K562 (cell line): ENCODE results near the gene IGFL1. TPM values are rescaled to one million over a fixed set of nuclear protein-coding genes. Genes with fewer than 3 reads are reported as not detected.

ENCODE experiments used
- ATAC-seq: fragments of 200-7000 bp; cut with Tn5 transposase; 3 replicates; pipeline ENCODE4 v1.9.1; 2020; ENCODE audit warnings: moderate library complexity
- BruUV-seq: library from RNA; stranded (reverse); fragments of 400-500 nt; replicated peaks from 2 replicates; lab custom pipeline; 2021; lab: Mats Ljungman, UMichigan
- CTCF ChIA-PET: fragments of 300-600 bp; formaldehyde crosslinking; extraction: SDS; loops from one replicate; lab custom pipeline; 2021; ENCODE audit warnings: low intra/inter-chr PET ratio; lab: Yijun Ruan, JAX
- POLR2A ChIA-PET: fragments of 300-600, 350-650 bp; sonication (Branson Sonifier 250); formaldehyde crosslinking; extraction: SDS; loops from one replicate; lab custom pipeline; 2021; ENCODE audit warnings: antibody characterized with exemption, inconsistent platforms; lab: Yijun Ruan, JAX
- DNase-seq, 4 experiments: peaks; one replicate each; pipeline versions ENCODE4 v3.0.0 to v3.0.0-alpha.2; 2011 to 2018; ENCODE audit warnings: low spot score in 3 of 4, mixed read lengths in 3 of 4; ENCODE audit errors: extremely low read depth in 1 of 4
- FAIRE-seq: peaks from 2 replicates; lab custom pipeline; 2011; peaks lifted over from hg19 to GRCh38; lab: Jason Lieb, UNC
- H2AFZ ChIP-seq: 2 replicates; pipeline ENCODE4 v1.6.0; 2011; ENCODE audit warnings: low read depth, low read length, control low read depth, inconsistent platforms
- H3K27ac ChIP-seq: fragments of 200-600 bp; 3 replicates; pipeline ENCODE4 v1.8.0; 2011; ENCODE audit warnings: low read depth, mild to moderate bottlenecking, control low read depth, inconsistent platforms, low read length, moderate library complexity, mixed read lengths; ENCODE audit errors: extremely low read depth
- H3K27me3 ChIP-seq, 2 experiments: fragments of 300-600 bp in 1 of 2; 2 replicates in 1 of 2; 3 replicates in 1 of 2; pipeline versions ENCODE4 v1.6.0 to v1.8.0; 2011; ENCODE audit warnings: inconsistent platforms in 2 of 2, low read length in 2 of 2, mild to moderate bottlenecking in 1 of 2, mixed read lengths in 1 of 2, moderate library complexity in 1 of 2; ENCODE audit not compliant: control insufficient read depth in 2 of 2, insufficient read depth in 2 of 2
- H3K36me3 ChIP-seq: fragments of 300-600 bp; 3 replicates; pipeline ENCODE4 v1.8.0; 2011; ENCODE audit warnings: mild to moderate bottlenecking, low read length, inconsistent platforms; ENCODE audit not compliant: control insufficient read depth, insufficient read depth
- H3K4me1 ChIP-seq, 2 experiments: fragments of 200-600 bp in 1 of 2; replicated peaks in 1 of 2; 2 replicates in 1 of 2; 3 replicates in 1 of 2; pipeline versions ENCODE4 v1.5.1 to v1.8.0; 2011; ENCODE audit warnings: inconsistent platforms in 2 of 2, low read length in 2 of 2, mild to moderate bottlenecking in 1 of 2, mixed read lengths in 1 of 2, moderate library complexity in 1 of 2; ENCODE audit not compliant: control insufficient read depth in 2 of 2, insufficient read depth in 2 of 2
- H3K4me2 ChIP-seq: 2 replicates; pipeline ENCODE4 v1.6.1; 2011; ENCODE audit warnings: low read length, control low read depth, inconsistent platforms, mixed read lengths; ENCODE audit not compliant: insufficient read depth
- H3K4me3 ChIP-seq: fragments of 200-600 bp; sonication (generic), shearing (Covaris generic); 2 replicates; pipeline ENCODE4 v1.5.1; 2016; ENCODE audit warnings: control low read depth, inconsistent platforms
- H3K79me2 ChIP-seq: fragments of 200-600 bp; 3 replicates; pipeline ENCODE4 v1.8.0; 2011; ENCODE audit warnings: low read length, inconsistent platforms; ENCODE audit not compliant: control insufficient read depth, insufficient read depth
- H3K9ac ChIP-seq, 2 experiments: 2 replicates each; pipeline versions ENCODE4 v1.6.0 to v1.6.1; 2011; ENCODE audit warnings: low read depth in 2 of 2, low read length in 2 of 2, control low read depth in 1 of 2, inconsistent platforms in 1 of 2, mild to moderate bottlenecking in 1 of 2, mixed read lengths in 1 of 2; ENCODE audit not compliant: insufficient read depth in 1 of 2
- H3K9me1 ChIP-seq: one replicate; pipeline ENCODE4 v1.6.0; 2011; ENCODE audit warnings: inconsistent platforms, mild to moderate bottlenecking, low read length, moderate library complexity; ENCODE audit not compliant: control insufficient read depth, insufficient read depth
- H3K9me3 ChIP-seq: replicated peaks from 2 replicates; pipeline ENCODE4 v1.5.1; 2011; ENCODE audit warnings: low read depth, low read length, inconsistent platforms; ENCODE audit not compliant: control insufficient read depth, insufficient read depth
- H4K20me1 ChIP-seq: replicated peaks from 2 replicates; pipeline ENCODE4 v1.6.1; 2011; ENCODE audit warnings: low read length, inconsistent platforms, mixed read lengths; ENCODE audit not compliant: control insufficient read depth, insufficient read depth
- NCOA6 ChIP-seq: fragments of 450-650 bp; IDR thresholded peaks from 2 replicates; pipeline ENCODE4 v1.6.1; 2017; ENCODE audit warnings: mild to moderate bottlenecking
- NFRKB ChIP-seq: fragments of 450-650 bp; IDR thresholded peaks from 2 replicates; pipeline ENCODE4 v1.6.1; 2016; ENCODE audit warnings: low read depth
- NONO ChIP-seq, 2 experiments: fragments of 200-400 bp in 1 of 2; fragments of 450-650 bp in 1 of 2; formaldehyde crosslinking in 1 of 2; IDR thresholded peaks; 2 replicates each; pipeline ENCODE4 v1.6.1; 2017; ENCODE audit warnings: low read depth in 2 of 2, mild to moderate bottlenecking in 2 of 2, moderate library complexity in 2 of 2, low read length in 1 of 2
- RBM25 ChIP-seq: fragments of 200-400 bp; formaldehyde crosslinking; IDR thresholded peaks from 2 replicates; pipeline ENCODE4 v1.6.1; 2018; ENCODE audit warnings: low read length, low read depth, moderate library complexity; ENCODE audit not compliant: severe bottlenecking
- SP2 ChIP-seq: IDR thresholded peaks from 2 replicates; pipeline ENCODE4 v1.6.1; 2011; ENCODE audit warnings: mild to moderate bottlenecking, low read depth, low read length, moderate library complexity; ENCODE audit not compliant: poor library complexity, severe bottlenecking; ENCODE audit errors: extremely low read depth
- TAL1 ChIP-seq: fragments of 450-650 bp; IDR thresholded peaks from 2 replicates; pipeline ENCODE4 v1.6.1; 2016; ENCODE audit warnings: mild to moderate bottlenecking
- TCFL5 ChIP-seq: fragments of 250-450 bp; sonication (Bioruptor Pico); conservative IDR thresholded peaks from 2 replicates; pipeline ENCODE4 v1.6.1; 2021; ENCODE audit warnings: mild to moderate bottlenecking, moderate library complexity, matching md5 sums
- XRCC5 ChIP-seq: fragments of 200-400 bp; formaldehyde crosslinking; IDR thresholded peaks from 2 replicates; pipeline ENCODE4 v1.6.1; 2017; ENCODE audit warnings: low read depth, mild to moderate bottlenecking, low read length
- ZNF143 ChIP-seq: sonication (generic); formaldehyde crosslinking; IDR thresholded peaks from 2 replicates; pipeline ENCODE4 v1.9.0; 2022; ENCODE audit warnings: mild to moderate bottlenecking, missing genetic modification reagents
- ZNF239 ChIP-seq: fragments of 250-450 bp; sonication (Bioruptor Pico); IDR thresholded peaks from 2 replicates; pipeline ENCODE4 v1.4.0; 2020; ENCODE audit warnings: mild to moderate bottlenecking
- WGBS: fragments of 100-300 bp; shearing (Covaris generic); methylation state at CpG from one replicate; pipeline ENCODE4 v1.1.6; 2016; ENCODE audit warnings: low coverage, mixed read lengths; ENCODE audit not compliant: insufficient coverage; ENCODE audit errors: missing lambda C conversion rate; 5-methylcytosine and 5-hydroxymethylcytosine counted together
- in situ Hi-C: fragments of 300-500 bp; cut with MboI; formaldehyde crosslinking; loops from 4 replicates; pipeline ENCODE4 v1.15.0; 2018; ENCODE audit warnings: inconsistent platforms, mixed read lengths
- intact Hi-C: fragments of 100-400 bp; cut with micrococcal nuclease; formaldehyde crosslinking; loops from 2 replicates; pipeline ENCODE4 v1.14.2; 2022
- polyA plus RNA-seq, 8 experiments: library from polyadenylated mRNA; depleted of rRNA in 4 of 8; stranded (reverse) in 5 of 8; unstranded in 3 of 8; fragments of >200 nt; fragmentation: Nextera tagmentation in 2 of 8; fragmentation: Illumina TruSeq in 1 of 8; extraction: Ambion mirVana in 2 of 8; extraction: Trizol in 1 of 8; gene quantifications; 2 replicates each; pipeline versions ENCODE4 v1.2.1 to v1.2.3, GENCODE V29; 2011 to 2014; ENCODE audit warnings: inconsistent platforms in 1 of 8, missing spikeins in 1 of 8
- total RNA-seq, 7 experiments: library from RNA; depleted of rRNA in 6 of 7; stranded (reverse); fragments of >200 nt in 6 of 7; fragmentation: Illumina TruSeq in 2 of 7; extraction: Trizol in 2 of 7; gene quantifications; 2 replicates each; pipeline versions ENCODE4 v1.2.1 to v1.2.3, GENCODE V29; 2011 to 2021; ENCODE audit warnings: low replicate concordance in 1 of 7
- TF ChIP-seq, protein P1 (sequence below): sonication (generic); formaldehyde crosslinking; IDR thresholded peaks from 2 replicates; pipeline ENCODE4 v1.8.1; 2023; ENCODE audit warnings: mild to moderate bottlenecking, missing genetic modification reagents, moderate library complexity
- TF ChIP-seq, protein P2 (sequence below): sonication (generic); formaldehyde crosslinking; IDR thresholded peaks from 2 replicates; pipeline ENCODE4 v1.4.0; 2020; ENCODE audit warnings: mild to moderate bottlenecking, missing genetic modification reagents
- TF ChIP-seq, protein P3 (sequence below): fragments of 250-450 bp; sonication (Bioruptor Pico); IDR thresholded peaks from 2 replicates; pipeline ENCODE4 v1.4.0; 2020

IGFL1 gene
- total and polyA plus RNA-seq, 9 of the 15 experiments (the other 6 are each of a cell fraction or from before 2014, with no cell fraction given) = not detected

DNA sequence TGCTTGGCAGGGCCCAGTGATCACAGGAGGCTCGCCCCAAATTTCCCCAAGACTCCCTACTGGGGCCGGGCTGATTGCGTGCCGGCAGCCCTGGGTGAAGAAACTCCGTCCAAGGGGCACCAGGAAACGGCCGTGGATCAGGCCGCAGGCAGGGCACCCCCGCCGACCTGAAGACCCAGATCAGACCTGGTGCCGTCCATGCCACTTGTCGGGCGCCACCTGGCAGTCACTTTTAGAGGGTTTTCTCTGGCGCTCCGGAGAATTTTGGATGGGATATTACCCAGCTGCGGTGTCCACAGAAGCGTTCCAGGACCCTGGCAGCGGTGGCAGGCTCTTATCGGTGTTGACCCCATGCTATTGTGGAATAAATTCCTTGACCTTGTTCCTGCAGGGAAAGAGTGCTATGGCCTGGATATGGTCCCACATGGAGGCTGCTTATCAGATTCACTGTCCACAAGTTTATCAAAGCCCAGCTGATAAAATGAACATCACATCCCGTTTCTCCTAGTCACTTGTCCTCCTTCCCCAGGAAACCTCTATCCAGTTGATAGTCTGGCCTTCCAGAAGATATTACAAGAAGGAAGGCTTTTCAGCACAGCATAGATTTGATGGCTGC is 43.3 kb upstream of the IGFL1 start:
- no peak overlapping the region for H3K9ac ChIP-seq
- H3K4me2 ChIP-seq = no peak overlapping the region
- FAIRE-seq (no peak), DNase-seq (no peak), ATAC-seq (no peak)
- WGBS = 33% methylated on average over 19 of the region's 20 CpGs
- POLR2A ChIA-PET = interaction anchor here (0.7 kb wide), 1 partner anchor 22 kb away, joined by 5 read pairs; no protein-coding TSS in a partner anchor
- H3K4me3 ChIP-seq = no peak overlapping the region
- no peaks in the 10 kb centered on the region for H3K9me1 ChIP-seq
- no TSS peak for BruUV-seq
- in situ Hi-C loops (no loop called here), intact Hi-C loops (no loop called here)
- CTCF ChIA-PET = interaction anchor here (0.6 kb wide), 1 partner anchor 15 kb away, joined by 3 read pairs; no protein-coding TSS in a partner anchor
- H3K4me1 ChIP-seq = no peaks in the 10 kb centered on the region; a peak in 2 of 5 replicates
- H3K79me2 ChIP-seq = no peaks in the 10 kb centered on the region
- H3K27ac ChIP-seq = no peak overlapping the region
- H3K9me3 ChIP-seq = no peaks in the 10 kb centered on the region
- H3K36me3 ChIP-seq = no peaks in the 10 kb centered on the region
- H2AFZ ChIP-seq = no peak overlapping the region
- H4K20me1 ChIP-seq = no peaks in the 10 kb centered on the region
- peaks cover 5 to 44% of the 10 kb centered on the region in 2 experiments; a peak in 4 of 5 replicates for H3K27me3 ChIP-seq
- TF ChIP-seq TCFL5 (no peak), NFRKB (no peak), NCOA6 (no peak), XRCC5 (no peak), TAL1 (no peak), RBM25 (no peak), ZNF143 (CRISPR knock-in tag) (no peak), SP2 (no peak), ZNF239 (CRISPR knock-in tag) (no peak), NONO (IDR thresholded peaks at IDR 0.05; ENCODE audit: low read depth in 2 of 2, low read length in 1 of 2) (no peak)
- TF ChIP-seq, protein P1, sequence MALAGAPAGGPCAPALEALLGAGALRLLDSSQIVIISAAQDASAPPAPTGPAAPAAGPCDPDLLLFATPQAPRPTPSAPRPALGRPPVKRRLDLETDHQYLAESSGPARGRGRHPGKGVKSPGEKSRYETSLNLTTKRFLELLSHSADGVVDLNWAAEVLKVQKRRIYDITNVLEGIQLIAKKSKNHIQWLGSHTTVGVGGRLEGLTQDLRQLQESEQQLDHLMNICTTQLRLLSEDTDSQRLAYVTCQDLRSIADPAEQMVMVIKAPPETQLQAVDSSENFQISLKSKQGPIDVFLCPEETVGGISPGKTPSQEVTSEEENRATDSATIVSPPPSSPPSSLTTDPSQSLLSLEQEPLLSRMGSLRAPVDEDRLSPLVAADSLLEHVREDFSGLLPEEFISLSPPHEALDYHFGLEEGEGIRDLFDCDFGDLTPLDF = no peak
- TF ChIP-seq, protein P2, sequence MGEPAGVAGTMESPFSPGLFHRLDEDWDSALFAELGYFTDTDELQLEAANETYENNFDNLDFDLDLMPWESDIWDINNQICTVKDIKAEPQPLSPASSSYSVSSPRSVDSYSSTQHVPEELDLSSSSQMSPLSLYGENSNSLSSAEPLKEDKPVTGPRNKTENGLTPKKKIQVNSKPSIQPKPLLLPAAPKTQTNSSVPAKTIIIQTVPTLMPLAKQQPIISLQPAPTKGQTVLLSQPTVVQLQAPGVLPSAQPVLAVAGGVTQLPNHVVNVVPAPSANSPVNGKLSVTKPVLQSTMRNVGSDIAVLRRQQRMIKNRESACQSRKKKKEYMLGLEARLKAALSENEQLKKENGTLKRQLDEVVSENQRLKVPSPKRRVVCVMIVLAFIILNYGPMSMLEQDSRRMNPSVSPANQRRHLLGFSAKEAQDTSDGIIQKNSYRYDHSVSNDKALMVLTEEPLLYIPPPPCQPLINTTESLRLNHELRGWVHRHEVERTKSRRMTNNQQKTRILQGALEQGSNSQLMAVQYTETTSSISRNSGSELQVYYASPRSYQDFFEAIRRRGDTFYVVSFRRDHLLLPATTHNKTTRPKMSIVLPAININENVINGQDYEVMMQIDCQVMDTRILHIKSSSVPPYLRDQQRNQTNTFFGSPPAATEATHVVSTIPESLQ (CRISPR knock-in tag) = no peak
- TF ChIP-seq, protein P3, sequence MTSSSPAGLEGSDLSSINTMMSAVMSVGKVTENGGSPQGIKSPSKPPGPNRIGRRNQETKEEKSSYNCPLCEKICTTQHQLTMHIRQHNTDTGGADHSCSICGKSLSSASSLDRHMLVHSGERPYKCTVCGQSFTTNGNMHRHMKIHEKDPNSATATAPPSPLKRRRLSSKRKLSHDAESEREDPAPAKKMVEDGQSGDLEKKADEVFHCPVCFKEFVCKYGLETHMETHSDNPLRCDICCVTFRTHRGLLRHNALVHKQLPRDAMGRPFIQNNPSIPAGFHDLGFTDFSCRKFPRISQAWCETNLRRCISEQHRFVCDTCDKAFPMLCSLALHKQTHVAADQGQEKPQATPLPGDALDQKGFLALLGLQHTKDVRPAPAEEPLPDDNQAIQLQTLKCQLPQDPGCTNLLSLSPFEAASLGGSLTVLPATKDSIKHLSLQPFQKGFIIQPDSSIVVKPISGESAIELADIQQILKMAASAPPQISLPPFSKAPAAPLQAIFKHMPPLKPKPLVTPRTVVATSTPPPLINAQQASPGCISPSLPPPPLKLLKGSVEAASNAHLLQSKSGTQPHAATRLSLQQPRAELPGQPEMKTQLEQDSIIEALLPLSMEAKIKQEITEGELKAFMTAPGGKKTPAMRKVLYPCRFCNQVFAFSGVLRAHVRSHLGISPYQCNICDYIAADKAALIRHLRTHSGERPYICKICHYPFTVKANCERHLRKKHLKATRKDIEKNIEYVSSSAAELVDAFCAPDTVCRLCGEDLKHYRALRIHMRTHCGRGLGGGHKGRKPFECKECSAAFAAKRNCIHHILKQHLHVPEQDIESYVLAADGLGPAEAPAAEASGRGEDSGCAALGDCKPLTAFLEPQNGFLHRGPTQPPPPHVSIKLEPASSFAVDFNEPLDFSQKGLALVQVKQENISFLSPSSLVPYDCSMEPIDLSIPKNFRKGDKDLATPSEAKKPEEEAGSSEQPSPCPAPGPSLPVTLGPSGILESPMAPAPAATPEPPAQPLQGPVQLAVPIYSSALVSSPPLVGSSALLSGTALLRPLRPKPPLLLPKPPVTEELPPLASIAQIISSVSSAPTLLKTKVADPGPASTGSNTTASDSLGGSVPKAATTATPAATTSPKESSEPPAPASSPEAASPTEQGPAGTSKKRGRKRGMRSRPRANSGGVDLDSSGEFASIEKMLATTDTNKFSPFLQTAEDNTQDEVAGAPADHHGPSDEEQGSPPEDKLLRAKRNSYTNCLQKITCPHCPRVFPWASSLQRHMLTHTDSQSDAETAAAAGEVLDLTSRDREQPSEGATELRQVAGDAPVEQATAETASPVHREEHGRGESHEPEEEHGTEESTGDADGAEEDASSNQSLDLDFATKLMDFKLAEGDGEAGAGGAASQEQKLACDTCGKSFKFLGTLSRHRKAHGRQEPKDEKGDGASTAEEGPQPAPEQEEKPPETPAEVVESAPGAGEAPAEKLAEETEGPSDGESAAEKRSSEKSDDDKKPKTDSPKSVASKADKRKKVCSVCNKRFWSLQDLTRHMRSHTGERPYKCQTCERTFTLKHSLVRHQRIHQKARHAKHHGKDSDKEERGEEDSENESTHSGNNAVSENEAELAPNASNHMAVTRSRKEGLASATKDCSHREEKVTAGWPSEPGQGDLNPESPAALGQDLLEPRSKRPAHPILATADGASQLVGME (CRISPR knock-in tag) = no peak
